GM18505 (cell line): Measurements from ENCODE around the gene CFAP161.

Source experiments
- ATAC-seq: cut with Tn5 transposase; IDR thresholded peaks from one replicate; pipeline ENCODE4 v1.9.1; 2021; ENCODE audit not compliant: unreplicated experiment
- POLR2A ChIP-seq: IDR thresholded peaks from 4 replicates; pipeline ENCODE4 v1.6.1; 2011; ENCODE audit warnings: borderline replicate concordance; ENCODE audit not compliant: insufficient read depth, insufficient read length; ENCODE audit errors: extremely low read depth

The CFAP161 gene

GRCh38 chr15:81190922-81191507, 56.9 kb downstream of the CFAP161 start:
- ATAC-seq: no peak
- TF ChIP-seq POLR2A: no peak

- ATAC-seq: no peak
- no peak for TF ChIP-seq POLR2A
Measured at GRCh38 chr15:81191701-81192100, 57.6 kb downstream of the CFAP161 start.

- ATAC-seq: no peak
- TF ChIP-seq POLR2A: no peak
Measured at GRCh38 chr15:81194723-81195122, 60.7 kb downstream of the CFAP161 start.

- ATAC-seq: no peak
Measured at GRCh38 chr15:81195339-81195864, 61.3 kb downstream of the CFAP161 start.

GRCh38 chr15:81196576-81197254, 62.6 kb downstream of the CFAP161 start, which contains the start of gene IL16:
Gene IL16 (plus strand): TSS chr15:81196879. CDS start chr15:81225400, 28,521 bp downstream.
- TF ChIP-seq POLR2A: no peak
- no peak for ATAC-seq

More at GRCh38 chr15:81195339-81195864, 61.3 kb downstream of the CFAP161 start:
- TF ChIP-seq POLR2A: no peak

GRCh38 chr15:81197255-81197630, 63.2 kb downstream of the CFAP161 start:
- ATAC-seq: no peak
- TF ChIP-seq POLR2A: no peak

GRCh38 chr15:81197688-81198281, 63.7 kb downstream of the CFAP161 start:
- TF ChIP-seq POLR2A: no peak
- no peak for ATAC-seq
